GM21526 (cell line): ENCODE results near the gene RASSF5.

Source experiments
- ATAC-seq: cut with Tn5 transposase; IDR thresholded peaks from one replicate; pipeline ENCODE4 v1.9.1; 2021; ENCODE audit warnings: moderate library complexity; ENCODE audit not compliant: unreplicated experiment, low FRiP score

The RASSF5 gene

DNA sequence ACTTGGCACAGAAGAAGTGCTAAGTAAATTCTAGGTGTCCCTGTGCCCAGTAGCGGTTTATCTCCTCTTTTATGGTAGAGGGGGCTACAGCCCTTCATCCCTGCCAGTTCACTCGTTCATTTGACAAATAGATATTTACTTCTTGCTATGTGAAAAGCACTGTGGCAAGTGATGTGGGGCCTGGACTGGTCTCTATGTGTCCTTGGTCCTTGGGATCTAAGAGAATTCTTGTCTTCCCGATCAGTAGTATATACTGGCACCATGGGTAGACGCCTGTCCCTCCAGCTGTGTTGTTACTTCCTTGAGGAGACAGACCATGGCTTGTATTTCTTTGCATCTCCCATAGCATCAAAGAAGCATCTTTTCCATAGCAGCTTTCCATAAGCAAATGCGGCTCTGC is 75.2 kb downstream of the RASSF5 start:
- no peak for ATAC-seq

DNA sequence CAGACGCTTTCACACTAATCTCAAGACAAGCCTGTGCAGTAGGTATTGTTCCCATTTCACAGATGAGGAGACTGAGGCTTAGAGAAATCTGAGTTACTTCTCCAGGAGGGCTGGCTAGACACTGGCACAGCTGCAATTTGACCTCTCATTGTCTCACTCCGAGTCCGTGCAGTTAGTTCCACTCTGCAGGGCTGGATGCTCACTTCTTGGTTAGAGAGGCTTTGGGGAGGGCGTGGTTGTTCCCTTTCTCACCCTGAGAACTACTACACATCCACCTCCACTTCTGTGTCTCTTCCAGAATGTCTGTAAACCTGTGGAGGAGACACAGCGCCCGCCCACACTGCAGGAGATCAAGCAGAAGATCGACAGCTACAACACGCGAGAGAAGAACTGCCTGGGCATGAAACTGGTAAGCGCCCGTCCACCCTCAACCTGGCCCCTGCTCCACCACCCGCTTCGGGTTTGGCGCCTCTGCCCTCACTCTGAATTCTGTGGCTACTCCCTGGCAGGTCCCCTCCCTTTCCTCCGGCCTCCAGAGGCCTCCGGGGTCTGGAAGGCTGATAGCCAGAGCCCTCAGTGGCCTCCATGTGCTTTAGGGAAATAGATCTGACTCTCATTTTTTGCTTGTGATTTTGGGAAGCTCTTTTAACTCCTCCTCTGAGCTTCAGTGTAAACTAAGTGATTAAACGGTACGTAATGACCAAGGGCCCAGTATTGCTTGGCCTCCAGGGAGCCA is 75.8 kb downstream of the RASSF5 start:
- no peak for ATAC-seq

DNA sequence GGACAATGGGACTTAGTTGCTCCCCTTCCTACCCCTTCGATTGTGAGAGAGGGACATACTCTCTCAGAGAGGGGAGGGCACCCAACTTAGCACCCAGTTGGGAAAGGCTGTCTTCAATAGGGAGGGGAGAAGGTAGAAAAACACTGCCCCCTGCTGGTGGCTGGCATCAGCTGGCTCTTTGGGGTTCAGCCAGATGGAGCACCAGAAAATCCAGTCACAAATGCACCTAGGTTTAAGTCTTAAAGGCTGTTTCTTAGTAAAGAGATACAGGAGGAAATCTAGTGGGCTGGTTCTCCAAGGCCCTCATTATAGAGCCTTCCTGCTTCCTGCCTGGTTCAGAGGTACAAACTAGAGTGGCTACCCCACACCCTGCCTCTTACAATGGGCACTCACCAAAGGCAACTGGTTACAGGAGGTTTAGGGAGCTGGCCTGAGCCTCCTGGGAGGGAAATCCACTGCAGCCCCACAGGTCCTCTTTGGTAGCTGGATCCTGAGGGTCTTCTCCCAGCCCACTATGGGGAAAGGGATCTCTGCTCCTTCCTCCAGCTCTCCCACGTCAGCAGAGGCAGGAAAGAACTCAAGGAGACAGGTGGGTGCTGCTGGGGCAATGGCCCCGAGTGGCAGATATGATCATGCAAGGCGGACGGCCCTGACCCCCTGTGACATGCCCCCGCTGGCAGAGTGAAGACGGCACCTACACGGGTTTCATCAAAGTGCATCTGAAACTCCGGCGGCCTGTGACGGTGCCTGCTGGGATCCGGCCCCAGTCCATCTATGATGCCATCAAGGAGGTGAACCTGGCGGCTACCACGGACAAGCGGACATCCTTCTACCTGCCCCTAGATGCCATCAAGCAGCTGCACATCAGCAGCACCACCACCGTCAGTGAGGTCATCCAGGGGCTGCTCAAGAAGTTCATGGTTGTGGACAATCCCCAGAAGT is 76.6 kb downstream of the RASSF5 start:
- ATAC-seq = no peak

DNA sequence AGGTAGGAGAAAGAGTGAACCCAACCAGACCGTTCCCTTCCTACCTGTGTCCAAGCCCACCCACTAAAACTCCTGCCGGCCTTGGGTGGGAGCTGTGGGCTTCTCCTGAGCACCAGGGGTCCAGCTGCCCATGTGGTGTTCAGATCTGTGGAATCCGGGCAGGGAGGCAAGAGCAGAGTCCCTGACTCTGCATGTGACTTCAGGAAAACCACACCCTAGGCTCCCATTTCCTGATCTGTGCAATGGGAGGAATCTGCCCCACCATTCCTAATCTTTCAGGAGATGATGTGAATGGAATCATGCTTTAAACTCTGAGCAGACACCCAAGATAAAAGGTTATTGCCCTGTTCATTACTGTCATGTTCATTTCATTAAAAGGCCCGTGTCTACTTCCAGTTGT is 77.4 kb downstream of the RASSF5 start:
- no peak for ATAC-seq

DNA sequence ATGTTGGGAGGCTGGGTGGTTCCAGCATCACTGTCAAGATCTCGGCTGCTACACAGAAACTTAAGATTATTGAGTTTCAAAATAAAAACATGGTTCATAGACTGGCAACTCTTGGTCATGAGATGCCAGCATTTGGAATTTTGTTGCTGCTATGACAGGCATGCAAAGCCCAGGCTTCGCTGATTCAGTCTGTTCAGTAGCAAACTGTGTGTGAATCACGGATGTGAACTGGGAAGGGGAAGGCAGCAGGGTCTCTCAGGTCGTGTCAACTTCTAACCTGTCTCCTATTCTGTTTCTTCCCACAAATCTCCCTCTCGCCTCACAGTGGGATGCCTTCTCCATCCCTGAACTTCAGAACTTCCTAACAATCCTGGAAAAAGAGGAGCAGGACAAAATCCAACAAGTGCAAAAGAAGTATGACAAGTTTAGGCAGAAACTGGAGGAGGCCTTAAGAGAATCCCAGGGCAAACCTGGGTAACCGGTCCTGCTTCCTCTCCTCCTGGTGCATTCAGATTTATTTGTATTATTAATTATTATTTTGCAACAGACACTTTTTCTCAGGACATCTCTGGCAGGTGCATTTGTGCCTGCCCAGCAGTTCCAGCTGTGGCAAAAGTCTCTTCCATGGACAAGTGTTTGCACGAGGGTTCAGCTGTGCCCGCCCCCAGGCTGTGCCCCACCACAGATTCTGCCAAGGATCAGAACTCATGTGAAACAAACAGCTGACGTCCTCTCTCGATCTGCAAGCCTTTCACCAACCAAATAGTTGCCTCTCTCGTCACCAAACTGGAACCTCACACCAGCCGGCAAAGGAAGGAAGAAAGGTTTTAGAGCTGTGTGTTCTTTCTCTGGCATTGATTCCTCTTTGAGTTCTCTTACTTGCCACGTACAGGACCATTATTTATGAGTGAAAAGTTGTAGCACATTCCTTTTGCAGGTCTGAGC is 79.4 kb downstream of the RASSF5 start:
- no peak for ATAC-seq

DNA sequence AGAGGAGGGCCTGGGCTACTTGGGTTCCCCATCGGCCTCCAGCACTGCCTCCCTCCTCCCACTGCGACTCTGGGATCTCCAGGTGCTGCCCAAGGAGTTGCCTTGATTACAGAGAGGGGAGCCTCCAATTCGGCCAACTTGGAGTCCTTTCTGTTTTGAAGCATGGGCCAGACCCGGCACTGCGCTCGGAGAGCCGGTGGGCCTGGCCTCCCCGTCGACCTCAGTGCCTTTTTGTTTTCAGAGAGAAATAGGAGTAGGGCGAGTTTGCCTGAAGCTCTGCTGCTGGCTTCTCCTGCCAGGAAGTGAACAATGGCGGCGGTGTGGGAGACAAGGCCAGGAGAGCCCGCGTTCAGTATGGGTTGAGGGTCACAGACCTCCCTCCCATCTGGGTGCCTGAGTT is 80.6 kb downstream of the RASSF5 start:
- no peak for ATAC-seq

DNA sequence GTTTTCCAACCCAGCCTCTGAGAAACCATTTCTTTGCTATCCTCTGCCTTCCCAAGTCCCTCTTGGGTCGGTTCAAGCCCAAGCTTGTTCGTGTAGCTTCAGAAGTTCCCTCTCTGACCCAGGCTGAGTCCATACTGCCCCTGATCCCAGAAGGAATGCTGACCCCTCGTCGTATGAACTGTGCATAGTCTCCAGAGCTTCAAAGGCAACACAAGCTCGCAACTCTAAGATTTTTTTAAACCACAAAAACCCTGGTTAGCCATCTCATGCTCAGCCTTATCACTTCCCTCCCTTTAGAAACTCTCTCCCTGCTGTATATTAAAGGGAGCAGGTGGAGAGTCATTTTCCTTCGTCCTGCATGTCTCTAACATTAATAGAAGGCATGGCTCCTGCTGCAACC is 81.2 kb downstream of the RASSF5 start:
- ATAC-seq = no peak

DNA sequence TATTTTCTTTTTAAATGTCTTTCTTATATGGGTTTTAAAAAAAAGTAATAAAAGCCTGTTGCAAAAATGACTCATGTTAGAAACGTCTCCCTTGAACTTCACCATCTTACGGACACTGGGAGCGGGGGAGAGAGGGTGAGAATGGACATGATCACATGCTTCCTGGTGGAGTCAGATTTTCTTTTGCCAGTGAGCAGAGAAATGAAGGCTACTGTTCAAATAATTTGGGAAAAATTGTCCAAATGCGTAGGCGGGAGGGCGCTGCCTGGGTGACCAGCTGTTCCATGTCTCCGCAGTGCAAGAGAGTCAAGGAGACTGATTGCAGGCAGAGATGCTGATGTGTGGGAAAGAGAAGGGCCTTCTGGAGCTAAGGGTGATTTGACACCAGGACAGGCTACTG is 81.9 kb downstream of the RASSF5 start:
- ATAC-seq = no peak

DNA sequence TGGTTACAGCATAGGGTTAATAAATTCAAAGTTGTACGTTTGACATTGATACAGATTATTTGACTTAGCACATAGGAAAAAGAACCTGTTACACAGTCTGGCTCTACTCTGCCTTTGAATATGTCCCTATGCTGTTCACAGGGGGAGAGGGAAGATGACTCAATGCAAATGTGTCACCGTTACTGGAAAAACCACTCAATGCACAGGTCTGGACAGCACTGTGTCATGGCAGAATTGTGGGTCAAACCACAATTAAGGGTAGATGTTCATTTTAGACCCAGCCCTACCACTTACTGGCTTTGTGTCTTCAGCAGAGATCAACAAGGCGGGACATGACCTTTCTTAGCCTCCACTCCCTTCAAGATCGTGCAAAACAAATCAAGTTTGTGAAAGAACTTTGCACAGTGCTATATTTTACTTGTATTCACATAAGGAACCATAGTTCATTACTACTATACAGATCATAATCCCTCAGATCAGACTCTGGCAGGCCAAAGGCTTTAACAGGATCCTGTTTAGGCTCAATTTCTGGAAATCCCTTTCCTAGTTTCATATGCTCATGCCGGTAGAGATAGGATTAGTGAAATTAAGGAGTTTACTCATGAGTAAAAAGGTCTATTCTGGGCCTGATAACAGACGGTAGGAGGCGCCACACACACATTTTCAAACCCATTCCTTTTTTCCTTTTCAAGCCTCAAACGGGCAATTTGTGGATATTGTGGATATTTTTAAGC is 82.9 kb downstream of the RASSF5 start:
- ATAC-seq = no peak

DNA sequence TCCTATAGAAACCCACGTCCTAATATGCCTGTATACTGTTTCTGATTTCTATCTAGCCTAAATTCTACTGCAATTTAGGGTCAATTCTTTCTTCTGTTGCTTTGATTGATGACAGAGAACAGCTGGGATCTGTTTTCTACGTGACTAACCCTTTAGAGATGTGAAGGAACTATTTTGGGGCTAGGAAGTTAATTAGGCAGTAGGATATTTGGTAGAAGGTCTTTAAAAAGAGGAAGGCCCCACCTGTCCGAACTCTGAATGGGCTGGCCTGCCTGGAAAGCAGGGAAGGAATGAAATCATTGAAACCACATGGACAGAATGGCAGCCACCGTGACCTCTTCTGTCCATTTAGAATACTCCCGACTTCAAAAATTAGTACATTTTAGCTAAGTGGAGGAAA is 83.9 kb downstream of the RASSF5 start:
- no peak for ATAC-seq

DNA sequence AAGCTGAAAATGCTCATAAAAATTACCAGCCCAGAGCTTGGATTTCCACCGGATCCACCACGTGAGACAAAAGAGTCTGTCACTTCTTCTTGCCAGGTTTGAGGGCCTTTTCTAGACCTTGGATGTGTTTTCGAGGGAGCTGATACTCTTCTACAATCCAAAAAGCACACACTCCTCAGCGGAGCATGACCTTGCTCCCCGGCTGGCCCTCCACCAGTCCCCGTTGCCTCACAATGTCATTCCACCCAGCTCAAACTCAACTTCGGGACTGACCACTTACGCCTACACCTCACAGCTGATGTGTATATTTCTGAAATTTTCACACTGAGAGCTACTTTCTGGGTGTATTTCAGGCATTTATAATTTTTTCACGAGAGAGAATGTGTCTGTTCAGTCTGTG is 84.4 kb downstream of the RASSF5 start:
- ATAC-seq = no peak

DNA sequence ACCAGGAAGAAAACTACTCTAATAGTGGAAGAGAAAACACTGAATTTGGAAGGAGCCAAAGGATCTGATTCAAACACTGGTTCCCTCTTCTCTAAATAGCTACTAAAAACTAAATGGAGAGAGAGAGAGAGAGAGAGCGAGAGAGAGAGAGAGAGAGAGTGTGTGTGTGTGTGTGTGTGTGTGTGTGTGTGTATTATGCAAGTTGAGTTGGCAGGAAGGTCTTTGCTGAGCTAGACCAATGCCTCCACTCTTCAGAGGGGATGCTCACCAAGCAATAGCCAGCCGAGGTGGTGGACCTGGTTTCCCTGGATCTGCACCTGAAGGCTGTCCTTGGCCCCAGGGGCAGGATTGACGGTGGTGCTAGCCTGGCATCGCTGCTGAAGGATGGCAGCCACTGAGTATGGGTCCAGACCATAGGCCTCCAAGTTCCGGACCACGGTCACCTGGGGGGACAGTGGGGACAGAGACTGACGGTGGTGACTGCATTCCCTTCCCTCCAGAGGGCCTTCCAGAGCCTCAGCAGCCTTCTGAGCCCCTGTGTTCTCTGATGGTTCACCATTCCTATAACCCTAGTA is 86.1 kb downstream of the RASSF5 start:
- no peak for ATAC-seq

DNA sequence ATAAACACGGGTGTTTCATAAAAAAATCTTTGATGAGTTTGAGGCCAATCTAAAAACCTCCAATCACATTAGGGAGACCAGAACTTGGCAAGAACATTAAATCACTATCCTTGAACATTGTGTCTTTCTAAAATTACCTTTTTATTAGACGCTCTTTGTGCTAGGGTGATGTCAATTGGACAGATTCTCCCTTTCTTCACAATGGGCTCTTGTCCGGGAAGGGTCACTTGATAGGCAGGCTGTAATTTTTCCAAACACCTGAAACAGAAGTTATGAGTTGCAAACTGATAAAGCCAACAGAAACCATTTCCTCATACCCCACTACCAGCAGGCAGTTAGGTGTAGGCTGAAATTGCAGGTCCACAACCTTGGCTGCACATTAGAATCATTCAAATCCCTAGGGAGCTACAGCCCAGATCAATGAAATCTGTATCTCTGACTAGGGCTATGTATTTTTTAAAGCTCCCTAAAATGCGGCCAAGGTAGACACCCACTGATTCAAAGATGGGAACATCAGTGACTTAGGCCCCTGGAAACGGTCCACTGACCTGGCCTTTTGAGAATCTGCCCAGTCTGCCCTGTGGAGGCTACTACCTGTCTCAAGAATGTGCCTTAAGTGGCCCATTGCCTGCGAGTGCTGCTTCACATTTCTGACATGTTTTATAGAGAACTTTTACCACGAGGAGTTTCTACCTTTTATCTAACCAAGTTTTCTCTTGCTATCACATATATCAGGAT is 88.4 kb downstream of the RASSF5 start:
- no peak for ATAC-seq

DNA sequence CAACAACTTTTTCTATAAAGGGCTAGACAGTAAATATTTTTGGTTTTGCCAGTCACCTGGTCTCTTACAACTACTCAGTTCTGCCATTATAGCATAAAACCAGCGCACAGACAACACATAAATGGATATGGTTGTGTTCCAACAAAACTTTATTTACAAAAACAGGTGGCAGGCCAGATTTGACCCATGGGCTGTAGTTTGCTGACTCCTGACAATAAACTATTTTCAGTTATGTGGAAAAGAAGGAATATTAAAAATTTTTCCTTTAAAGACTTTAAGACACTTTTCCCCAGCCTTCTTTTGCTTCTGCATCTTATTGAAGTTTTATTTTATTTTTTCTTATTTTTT is 89.0 kb downstream of the RASSF5 start:
- ATAC-seq = no peak

DNA sequence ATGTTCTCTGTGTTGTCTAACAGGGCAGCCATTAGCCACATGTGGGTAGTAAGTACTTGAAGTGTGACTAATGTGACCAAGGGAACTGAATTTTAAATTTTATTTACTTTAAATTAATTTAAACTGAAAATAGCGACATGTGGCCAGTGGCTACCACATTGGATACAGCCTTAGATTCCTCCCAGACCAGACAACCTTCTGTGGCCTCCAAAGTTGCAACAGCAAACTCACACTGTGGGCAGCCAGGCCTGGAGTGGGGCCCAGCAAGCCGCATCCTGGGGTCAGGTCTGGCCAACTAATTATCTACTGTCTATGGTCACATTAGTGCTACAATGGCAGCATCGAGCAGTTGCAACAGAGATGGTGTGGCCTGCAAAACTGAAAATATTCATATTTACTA is 93.2 kb downstream of the RASSF5 start:
- no peak for ATAC-seq

DNA sequence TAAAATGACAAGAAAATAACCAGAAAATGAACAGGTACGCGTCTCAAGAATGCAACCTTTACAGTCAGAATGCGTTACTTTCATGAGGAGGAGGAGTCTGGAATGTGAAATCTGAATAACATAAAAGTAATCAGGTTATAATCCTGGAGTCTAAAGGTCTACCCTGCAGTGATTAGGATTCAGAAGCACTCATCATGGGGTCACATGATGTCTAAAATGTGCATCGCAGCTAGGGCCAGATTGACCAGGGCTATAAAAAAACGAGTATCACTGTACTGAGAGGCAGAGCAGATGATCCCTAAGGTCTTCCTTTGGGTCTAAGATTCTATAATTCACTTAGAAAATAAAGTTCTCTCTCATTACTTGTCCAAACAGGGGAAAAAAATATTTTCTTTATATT is 97.5 kb downstream of the RASSF5 start:
- ATAC-seq = no peak

DNA sequence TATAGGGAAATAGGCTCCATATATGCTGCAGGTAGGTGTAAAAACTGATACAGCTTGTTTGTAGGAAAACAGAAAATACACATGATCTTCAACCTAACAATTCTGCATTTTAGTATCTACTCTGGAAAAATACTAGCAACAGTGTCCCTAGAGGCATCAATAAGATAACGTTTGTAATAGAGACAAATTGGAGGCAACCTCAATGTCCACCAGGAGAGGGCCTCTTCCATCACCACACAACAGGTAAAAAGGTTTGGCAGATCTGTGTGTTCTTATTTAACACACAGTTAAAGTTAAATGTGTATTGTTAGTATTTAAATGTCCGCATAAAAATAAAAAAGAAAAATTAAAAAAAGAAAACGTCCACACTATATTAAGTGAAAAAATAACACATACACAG is 99.5 kb downstream of the RASSF5 start:
- no peak for ATAC-seq

DNA sequence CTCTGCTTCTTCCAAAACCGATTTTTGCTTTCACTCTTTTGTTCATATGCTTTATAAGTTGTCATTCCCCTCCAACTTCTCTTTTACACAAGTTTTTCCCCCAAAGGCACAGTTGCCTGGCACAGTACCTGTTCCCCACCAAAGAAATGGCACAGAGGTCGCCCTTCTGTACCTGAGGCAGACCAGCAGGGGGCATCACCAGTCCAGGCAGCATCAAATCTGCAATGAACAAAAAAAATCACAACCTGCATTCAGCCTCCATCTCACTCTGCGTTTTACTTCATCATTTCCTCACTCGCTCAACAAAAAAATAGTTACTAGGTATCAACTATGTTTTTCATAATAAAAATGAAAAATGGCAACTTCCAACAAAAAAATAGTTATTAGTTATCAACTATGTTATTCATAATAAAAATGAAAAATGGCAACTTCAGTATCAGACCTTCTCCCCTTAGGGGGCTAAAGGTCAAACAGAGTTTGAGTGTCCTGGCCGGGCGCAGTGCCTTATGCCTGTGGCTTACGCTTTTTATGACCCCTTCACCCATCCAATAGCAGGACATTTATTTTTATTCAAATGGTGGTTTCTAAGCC is 100.9 kb downstream of the RASSF5 start:
- ATAC-seq = no peak
